Measurements from ENCODE around the gene ZNF488.

DNA sequence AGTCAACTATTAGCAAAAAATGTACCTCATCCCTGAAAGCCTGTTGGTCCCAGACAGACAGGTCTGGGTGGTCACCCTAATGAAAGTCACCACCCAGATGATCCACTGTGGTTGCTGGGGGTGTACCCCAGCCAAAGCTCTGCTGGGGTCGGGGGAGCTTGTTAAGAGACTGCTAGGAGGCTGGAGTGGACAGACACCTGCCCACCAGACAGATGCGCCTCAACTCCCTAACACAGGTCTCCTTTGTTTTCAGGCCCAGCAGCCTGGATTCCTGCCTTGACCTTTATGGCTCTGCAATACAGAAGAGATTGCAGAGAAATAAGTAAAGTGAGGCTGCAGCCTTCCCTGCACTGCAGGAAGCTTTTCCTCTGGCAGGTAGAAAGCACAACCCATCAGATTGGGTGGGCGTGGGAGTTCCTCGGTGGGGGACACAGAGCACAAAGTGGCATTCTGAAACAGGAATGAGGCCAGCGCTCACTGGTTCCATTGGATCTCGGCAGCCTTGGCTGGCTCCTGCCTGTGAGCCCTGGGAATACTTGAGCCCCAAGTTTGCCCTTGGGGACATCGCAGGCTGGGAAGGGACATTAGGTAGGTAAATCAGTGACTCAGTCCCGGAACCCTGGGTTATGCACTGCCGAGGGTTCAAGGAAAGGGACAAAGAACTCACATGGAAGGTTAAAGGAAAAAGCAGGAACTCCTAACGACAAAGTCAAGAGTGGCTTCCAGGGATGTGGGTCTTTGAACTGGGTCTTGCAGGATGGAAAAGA is 18.0 kb upstream of the ZNF488 start:
- TF ChIP-seq, protein P1, sequence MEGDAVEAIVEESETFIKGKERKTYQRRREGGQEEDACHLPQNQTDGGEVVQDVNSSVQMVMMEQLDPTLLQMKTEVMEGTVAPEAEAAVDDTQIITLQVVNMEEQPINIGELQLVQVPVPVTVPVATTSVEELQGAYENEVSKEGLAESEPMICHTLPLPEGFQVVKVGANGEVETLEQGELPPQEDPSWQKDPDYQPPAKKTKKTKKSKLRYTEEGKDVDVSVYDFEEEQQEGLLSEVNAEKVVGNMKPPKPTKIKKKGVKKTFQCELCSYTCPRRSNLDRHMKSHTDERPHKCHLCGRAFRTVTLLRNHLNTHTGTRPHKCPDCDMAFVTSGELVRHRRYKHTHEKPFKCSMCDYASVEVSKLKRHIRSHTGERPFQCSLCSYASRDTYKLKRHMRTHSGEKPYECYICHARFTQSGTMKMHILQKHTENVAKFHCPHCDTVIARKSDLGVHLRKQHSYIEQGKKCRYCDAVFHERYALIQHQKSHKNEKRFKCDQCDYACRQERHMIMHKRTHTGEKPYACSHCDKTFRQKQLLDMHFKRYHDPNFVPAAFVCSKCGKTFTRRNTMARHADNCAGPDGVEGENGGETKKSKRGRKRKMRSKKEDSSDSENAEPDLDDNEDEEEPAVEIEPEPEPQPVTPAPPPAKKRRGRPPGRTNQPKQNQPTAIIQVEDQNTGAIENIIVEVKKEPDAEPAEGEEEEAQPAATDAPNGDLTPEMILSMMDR (conservative IDR thresholded peaks at IDR 0.05 in 1 of 2, IDR thresholded peaks at IDR 0.05 in 1 of 2; ENCODE audit: extremely low read depth in 1 of 2, insufficient read depth in 1 of 2, low read depth in 1 of 2, low read length in 2 of 2) = no peak
- TF ChIP-seq EZH2 (IDR thresholded peaks at IDR 0.05; ENCODE audit: borderline replicate concordance, low read length) = no peak

All from mammary epithelial cell (primary cell).